ENCODE data around the gene NRXN2.

DNA sequence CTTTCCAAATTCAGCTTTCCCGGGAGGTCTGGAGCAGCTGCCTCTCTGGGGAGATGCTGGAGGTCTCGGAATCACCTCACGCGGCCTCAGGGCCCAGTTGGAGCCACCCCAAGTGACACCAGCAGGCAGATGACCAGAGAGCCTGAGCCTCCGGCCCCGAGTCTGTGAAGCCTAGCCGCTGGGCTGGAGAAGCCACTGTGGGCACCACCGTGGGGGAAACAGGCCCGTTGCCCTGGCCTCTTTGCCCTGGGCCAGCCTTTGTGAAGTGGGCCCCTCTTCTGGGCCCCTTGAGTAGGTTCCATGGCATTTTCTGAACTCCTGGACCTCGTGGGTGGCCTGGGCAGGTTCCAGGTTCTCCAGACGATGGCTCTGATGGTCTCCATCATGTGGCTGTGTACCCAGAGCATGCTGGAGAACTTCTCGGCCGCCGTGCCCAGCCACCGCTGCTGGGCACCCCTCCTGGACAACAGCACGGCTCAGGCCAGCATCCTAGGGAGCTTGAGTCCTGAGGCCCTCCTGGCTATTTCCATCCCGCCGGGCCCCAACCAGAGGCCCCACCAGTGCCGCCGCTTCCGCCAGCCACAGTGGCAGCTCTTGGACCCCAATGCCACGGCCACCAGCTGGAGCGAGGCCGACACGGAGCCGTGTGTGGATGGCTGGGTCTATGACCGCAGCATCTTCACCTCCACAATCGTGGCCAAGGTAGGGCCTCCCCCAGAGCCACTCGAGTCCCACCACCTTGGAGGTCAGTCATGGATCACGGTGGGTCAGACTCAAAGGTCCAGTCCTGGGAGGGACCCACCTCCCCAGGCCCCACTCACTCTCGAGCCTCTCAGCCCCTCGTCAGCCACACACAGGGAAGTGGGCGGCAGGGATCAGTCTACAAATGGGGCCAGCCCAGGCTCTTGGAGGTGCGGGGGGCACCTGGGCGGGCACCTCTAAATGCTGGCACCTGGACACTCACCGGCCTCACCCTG is 131.5 kb downstream of the NRXN2 start:
- TF ChIP-seq, protein P1, sequence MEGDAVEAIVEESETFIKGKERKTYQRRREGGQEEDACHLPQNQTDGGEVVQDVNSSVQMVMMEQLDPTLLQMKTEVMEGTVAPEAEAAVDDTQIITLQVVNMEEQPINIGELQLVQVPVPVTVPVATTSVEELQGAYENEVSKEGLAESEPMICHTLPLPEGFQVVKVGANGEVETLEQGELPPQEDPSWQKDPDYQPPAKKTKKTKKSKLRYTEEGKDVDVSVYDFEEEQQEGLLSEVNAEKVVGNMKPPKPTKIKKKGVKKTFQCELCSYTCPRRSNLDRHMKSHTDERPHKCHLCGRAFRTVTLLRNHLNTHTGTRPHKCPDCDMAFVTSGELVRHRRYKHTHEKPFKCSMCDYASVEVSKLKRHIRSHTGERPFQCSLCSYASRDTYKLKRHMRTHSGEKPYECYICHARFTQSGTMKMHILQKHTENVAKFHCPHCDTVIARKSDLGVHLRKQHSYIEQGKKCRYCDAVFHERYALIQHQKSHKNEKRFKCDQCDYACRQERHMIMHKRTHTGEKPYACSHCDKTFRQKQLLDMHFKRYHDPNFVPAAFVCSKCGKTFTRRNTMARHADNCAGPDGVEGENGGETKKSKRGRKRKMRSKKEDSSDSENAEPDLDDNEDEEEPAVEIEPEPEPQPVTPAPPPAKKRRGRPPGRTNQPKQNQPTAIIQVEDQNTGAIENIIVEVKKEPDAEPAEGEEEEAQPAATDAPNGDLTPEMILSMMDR (CRISPR knock-in tag; IDR thresholded peaks at IDR 0.05): no peak
- TF ChIP-seq JUN (CRISPR knock-in tag; IDR thresholded peaks at IDR 0.05): no peak
